Tibial artery (tissue), 4 donors: Measurements from ENCODE around the gene SUN5.

Source experiments
- DNase-seq, 2 donors: peaks; one replicate each; pipeline ENCODE4 v3.0.0-alpha.2; 2019
- H3K27ac ChIP-seq, 2 donors: fragments of 200-600 bp; sonication (generic) in 1 of 2; 1 replicate in 1 of 2; 2 replicates in 1 of 2; pipeline ENCODE4 v1.5.1; 2018 to 2019; ENCODE audit warnings: mild to moderate bottlenecking in 1 of 2
- H3K27me3 ChIP-seq, 2 donors: fragments of 200-600 bp; sonication (generic) in 1 of 2; one replicate each; pipeline versions ENCODE4 v1.5.1 to v1.6.0; 2016 to 2019
- H3K36me3 ChIP-seq, 3 donors: fragments of 200-600 bp; sonication (generic) in 2 of 3; one replicate each; pipeline ENCODE4 v1.5.1; 2016 to 2019; ENCODE audit warnings: mild to moderate bottlenecking in 2 of 3
- H3K4me1 ChIP-seq, 4 donors: fragments of 200-600 bp; sonication (generic) in 2 of 4; 1 replicate in 3 of 4; 2 replicates in 1 of 4; pipeline ENCODE4 v1.5.1; 2016 to 2019
- H3K4me3 ChIP-seq, 2 donors: fragments of 200-600 bp; sonication (generic) in 1 of 2; 1 replicate in 1 of 2; 2 replicates in 1 of 2; pipeline ENCODE4 v1.5.1; 2018 to 2019; ENCODE audit warnings: mild to moderate bottlenecking in 2 of 2
- H3K9me3 ChIP-seq, 3 donors: fragments of 200-600 bp; sonication (generic) in 1 of 3; one replicate each; pipeline ENCODE4 v1.5.1; 2016 to 2019
- intact Hi-C: fragments of 100-400 bp; cut with DNase I; formaldehyde crosslinking; loops from one replicate; pipeline ENCODE4 v1.15.0; 2023; ENCODE audit warnings: low total_unique reads
- TF ChIP-seq, protein P1 (sequence below), 2 experiments: fragments of 200-600 bp in 1 of 2; fragments of 450-650 bp in 1 of 2; IDR thresholded peaks; one replicate each; pipeline ENCODE4 v1.5.1; 2017 to 2019; ENCODE audit warnings: antibody characterized with exemption in 2 of 2, mild to moderate bottlenecking in 1 of 2, moderate library complexity in 1 of 2

SUN5 gene

DNA sequence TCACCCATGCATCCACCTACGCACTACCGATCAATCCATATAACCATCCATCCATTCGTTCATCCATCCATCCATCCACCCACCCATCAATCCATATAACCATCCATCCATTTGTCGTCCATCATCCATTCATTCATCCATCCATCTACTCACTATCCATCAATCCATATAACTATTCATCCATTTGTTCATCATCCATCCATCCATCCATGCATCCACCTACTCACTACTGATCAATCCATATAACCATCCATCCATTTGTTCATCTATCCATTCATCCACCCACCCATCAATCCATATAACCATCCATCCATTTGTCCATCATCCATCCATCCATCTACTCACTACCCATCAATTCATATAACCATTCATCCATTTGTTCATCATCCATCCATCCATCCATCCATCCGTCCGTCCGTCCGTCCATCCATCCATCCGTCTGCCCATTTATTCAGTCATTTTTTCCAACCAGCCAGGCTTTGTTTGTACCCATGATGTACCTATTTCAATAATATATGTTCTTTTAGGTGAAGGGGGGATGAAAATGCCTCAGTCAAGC, 21.2 kb upstream of the SUN5 start:
- Histone ChIP-seq H3K9me3 (no peaks in the 10 kb centered on the region), H3K27ac (no peak overlapping the region), H3K27me3 (peaks cover 0 to 17% of the 10 kb centered on the region in 2 donors), H3K4me3 (no peak overlapping the region), H3K4me1 (no peaks in the 10 kb centered on the region), H3K36me3 (no peaks in the 10 kb centered on the region)
- TF ChIP-seq, protein P1, sequence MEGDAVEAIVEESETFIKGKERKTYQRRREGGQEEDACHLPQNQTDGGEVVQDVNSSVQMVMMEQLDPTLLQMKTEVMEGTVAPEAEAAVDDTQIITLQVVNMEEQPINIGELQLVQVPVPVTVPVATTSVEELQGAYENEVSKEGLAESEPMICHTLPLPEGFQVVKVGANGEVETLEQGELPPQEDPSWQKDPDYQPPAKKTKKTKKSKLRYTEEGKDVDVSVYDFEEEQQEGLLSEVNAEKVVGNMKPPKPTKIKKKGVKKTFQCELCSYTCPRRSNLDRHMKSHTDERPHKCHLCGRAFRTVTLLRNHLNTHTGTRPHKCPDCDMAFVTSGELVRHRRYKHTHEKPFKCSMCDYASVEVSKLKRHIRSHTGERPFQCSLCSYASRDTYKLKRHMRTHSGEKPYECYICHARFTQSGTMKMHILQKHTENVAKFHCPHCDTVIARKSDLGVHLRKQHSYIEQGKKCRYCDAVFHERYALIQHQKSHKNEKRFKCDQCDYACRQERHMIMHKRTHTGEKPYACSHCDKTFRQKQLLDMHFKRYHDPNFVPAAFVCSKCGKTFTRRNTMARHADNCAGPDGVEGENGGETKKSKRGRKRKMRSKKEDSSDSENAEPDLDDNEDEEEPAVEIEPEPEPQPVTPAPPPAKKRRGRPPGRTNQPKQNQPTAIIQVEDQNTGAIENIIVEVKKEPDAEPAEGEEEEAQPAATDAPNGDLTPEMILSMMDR (IDR thresholded peaks at IDR 0.05): no peak
- intact Hi-C loops: no loop called here
- DNase-seq: no peak

DNA sequence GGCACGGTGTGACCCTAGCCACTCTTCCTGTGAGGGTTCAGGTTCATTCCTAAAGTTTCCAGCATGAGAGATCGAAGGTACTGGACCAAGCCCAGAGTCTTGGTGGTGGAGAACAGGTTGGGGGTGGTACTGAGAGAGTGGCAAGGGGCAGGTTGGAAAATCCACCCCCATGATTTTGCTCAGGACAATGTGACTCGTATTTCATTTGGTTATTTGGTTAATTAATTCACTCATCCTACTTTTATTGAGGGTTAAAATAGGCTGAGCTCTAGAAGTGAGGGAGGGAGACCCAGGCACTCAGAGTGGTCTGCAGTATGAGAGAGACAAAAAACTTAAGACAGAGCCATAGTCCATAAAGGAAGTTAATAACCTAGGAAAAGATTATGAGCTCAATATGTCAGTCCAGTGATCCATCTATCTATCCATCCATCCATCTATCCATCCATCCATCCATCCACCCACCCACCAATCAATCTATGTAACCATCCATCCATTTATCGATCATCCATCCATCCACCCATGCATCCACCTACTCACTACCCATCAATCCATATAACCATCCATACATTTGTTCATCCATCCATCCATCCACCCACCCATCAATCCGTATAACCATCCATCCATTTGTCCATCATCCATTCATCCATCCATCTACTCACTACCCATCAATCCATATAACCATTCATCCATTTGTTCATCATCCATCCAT, 20.5 kb upstream of the SUN5 start:
- TF ChIP-seq, protein P1 (IDR thresholded peaks at IDR 0.05): no peak
- intact Hi-C loops: no loop called here
- no peak overlapping the region for H3K27ac ChIP-seq
- no peak for DNase-seq
- no peaks in the 10 kb centered on the region for H3K4me1 ChIP-seq
- peaks cover 0 to 20% of the 10 kb centered on the region in 2 donors for H3K27me3 ChIP-seq
- no peak overlapping the region for H3K4me3 ChIP-seq
- no peaks in the 10 kb centered on the region for H3K36me3 ChIP-seq
- no peaks in the 10 kb centered on the region for H3K9me3 ChIP-seq

DNA sequence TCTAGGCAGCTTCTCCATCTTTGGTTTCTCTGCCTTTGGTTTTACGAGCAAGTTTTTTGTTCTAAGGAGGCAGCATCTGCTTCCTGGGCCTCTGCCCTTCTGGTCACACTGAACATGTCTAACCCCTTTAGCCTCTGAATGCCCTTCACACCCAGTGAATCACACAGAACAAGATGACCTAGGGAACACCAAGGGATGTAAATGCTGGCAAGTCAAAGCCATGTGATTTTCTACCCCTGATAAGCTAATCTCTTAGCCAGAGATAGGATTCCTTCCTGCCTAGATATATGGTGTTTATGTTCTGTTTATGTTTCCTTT, 20.0 kb upstream of the SUN5 start:
- Histone ChIP-seq H3K4me3 (no peak overlapping the region), H3K36me3 (no peaks in the 10 kb centered on the region), H3K27ac (no peak overlapping the region), H3K4me1 (no peaks in the 10 kb centered on the region), H3K9me3 (no peaks in the 10 kb centered on the region), H3K27me3 (peaks cover 0 to 15% of the 10 kb centered on the region in 2 donors)
- DNase-seq: no peak
- TF ChIP-seq, protein P1 (IDR thresholded peaks at IDR 0.05): no peak
- intact Hi-C loops: no loop called here

DNA sequence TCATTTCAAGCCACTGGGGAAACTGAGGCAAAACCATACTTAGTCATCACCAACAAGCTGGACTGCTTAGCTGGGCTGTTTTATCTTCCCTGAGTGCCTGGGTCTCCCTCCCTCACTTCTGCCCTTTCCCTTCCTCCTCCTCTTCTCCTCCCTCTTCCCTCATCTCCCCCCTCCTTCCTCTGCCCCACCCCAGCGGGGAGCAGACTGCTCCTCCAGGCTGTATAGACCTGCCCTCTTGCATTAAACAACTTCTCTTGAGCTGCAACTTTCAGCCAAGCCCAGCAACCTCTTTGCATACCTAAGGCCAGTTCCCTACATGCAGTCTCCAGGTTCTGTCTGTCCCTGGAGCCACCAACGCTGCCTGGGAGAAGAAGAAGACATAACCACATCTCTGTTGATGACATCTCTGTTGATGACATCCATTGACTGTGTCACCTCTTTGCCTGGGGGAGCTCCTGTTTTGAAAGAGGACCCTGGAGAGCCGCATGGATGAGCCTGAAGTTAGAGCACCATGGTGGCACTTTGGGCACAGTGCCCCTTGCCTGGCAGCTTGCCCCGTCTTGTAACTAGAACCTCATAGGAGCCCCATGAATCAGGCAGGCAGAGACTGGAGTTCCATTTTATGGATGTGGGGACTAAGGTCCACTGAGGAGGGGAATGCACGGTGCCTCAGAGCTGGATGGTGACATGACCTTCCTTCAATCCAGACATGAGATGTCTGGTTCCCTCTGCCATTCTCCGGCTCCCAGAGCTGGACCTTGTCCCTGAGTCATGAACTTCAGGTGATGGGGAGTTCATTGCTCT, 19.4 kb upstream of the SUN5 start:
- TF ChIP-seq, protein P1 (IDR thresholded peaks at IDR 0.05): no peak
- Histone ChIP-seq H3K27me3 (peaks cover 0 to 13% of the 10 kb centered on the region in 2 donors), H3K4me3 (no peak overlapping the region), H3K4me1 (no peaks in the 10 kb centered on the region), H3K36me3 (no peaks in the 10 kb centered on the region), H3K27ac (no peak overlapping the region), H3K9me3 (no peaks in the 10 kb centered on the region)
- no peak for DNase-seq
- intact Hi-C loops: no loop called here

DNA sequence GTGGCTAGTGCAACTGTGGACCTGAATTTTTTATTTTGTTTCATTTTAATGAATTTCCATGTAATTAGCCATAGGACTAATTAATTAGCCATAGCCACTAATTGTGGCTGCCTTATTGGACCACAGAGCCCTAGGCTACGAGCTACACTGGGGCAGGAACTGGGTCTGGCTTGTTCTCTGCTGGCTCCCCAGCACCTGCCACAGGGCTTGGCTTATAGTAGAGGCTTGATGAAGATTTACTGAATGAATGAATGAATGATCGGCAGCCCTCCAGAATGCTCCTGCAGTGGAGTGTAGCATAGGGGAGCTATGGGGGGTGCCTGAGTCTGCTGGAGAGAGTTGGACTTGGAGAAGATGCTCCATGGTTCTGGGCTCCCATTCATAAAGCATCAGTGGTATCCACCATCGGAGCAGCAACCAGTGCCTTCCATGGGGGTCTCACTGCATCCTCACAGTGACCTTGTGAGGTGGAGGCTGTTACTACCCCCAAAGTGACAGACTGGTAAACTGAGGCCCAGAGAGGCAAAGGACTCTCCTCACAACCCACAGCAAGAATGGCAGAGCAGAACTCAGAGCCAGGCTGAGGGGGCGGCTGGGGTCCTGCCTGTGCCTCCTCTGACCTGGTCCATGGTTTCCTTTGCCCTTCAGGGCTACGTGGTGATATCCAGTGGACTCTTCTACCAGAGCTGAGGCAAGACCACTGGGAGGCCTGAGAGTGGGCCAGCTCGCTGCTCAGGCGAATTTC, 18.6 kb upstream of the SUN5 start:
- Histone ChIP-seq H3K27ac (no peak overlapping the region), H3K9me3 (no peaks in the 10 kb centered on the region), H3K4me1 (no peaks in the 10 kb centered on the region), H3K4me3 (no peak overlapping the region), H3K36me3 (no peaks in the 10 kb centered on the region), H3K27me3 (peaks cover 0 to 7% of the 10 kb centered on the region in 2 donors)
- no peak for DNase-seq
- TF ChIP-seq, protein P1 (IDR thresholded peaks at IDR 0.05): no peak
- intact Hi-C loops: no loop called here
